NCI-H748 (cell line): ENCODE data around the gene INHBC.
A peak's percentile ranks its signal among the peaks of the same experiment; 100 is the strongest.
"Not testable (repeated sequence)": the region's sequence is repeated elsewhere in the genome, so short reads cannot be mapped to it uniquely, and the experiment has no call there.

Experiments
- DNase-seq: peaks from one replicate; lab custom pipeline; 2025; ENCODE audit not compliant: unreplicated experiment; lab: John Stamatoyannopoulos, UW

Gene INHBC

DNA sequence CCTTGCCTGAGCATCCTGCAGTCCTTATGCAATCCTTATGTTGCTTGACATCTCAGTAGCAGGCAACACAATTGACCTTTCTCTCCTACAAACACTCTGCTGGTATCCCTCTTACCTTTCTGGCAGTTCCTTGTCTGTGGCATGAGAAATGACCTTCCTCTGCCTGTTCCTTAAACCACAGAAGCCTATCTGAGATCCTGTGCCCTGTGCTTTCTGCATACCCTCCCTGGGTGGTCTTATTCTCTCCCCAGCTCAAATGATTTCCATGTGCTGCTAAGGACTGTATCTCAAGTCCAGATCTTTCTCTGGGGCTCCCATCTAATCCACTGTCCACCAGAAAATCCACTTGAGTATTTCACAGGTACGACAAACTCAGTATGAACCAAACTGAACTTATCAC lies 47.1 kb downstream of the INHBC start:
- no peak for DNase-seq

DNA sequence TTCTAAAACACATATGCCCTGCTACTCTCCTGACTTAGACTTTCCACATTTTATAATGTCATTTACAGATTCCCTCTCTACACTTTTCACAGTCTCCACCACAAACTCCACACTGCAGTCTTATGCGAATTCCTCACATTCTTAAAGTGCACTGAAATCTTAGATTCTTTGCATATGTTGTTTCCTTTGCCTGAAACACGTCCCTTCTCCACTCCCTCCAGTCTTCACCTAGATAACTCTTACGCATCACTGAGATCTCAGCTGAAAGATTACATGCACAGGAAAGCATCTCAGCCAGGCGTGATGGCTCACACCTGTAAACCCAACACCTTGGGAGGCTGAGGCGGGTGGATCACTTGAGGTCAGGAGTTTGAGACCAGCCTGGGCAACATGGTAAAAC lies 48.9 kb downstream of the INHBC start:
- DNase-seq, result no peak

DNA sequence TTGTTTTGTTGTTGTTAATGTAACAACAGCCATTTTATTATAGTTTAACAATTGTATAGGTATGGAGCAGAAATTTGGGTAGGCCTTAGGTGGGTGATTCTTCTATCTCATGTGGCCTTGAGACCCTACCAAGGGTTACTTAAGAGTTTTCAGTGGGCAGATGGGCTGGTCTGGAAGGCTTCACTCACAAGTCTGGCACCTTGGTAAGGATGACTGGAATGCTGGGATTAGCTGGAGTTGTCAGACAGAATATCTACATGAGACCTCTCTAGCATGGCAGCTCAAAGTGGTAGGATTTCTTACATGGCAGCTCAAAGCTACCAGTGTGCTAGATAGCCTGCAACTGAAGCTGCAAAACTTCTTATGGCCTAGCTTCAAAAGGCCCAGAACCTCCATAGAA lies 51.1 kb downstream of the INHBC start:
- no peak for DNase-seq

DNA sequence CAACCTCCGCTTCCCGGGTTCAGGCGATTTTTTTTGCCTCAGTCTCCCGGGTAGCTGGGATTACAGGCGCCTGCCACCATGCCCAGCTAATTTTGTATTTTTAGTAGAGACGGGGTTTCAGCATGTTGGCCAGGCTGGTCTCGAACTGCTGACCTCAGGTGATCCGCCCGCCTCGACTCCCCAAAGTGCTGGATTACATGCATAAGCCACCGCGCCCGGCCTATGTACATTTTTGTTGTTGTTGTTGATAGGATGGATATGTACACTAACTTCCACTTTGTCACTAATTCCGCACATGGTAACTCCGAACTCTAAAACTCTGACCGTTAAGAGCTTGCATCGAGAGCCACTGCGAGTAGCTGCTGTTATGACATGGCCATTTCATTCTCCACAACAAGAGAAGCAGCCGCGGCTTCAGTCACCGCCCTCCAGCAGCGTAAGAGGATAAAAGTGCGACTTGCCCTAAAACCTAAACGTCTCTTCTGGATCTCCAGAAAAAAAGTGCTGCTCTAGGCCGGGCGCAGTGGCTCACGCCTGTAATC lies 52.5 kb downstream of the INHBC start:
- no peak for DNase-seq

DNA sequence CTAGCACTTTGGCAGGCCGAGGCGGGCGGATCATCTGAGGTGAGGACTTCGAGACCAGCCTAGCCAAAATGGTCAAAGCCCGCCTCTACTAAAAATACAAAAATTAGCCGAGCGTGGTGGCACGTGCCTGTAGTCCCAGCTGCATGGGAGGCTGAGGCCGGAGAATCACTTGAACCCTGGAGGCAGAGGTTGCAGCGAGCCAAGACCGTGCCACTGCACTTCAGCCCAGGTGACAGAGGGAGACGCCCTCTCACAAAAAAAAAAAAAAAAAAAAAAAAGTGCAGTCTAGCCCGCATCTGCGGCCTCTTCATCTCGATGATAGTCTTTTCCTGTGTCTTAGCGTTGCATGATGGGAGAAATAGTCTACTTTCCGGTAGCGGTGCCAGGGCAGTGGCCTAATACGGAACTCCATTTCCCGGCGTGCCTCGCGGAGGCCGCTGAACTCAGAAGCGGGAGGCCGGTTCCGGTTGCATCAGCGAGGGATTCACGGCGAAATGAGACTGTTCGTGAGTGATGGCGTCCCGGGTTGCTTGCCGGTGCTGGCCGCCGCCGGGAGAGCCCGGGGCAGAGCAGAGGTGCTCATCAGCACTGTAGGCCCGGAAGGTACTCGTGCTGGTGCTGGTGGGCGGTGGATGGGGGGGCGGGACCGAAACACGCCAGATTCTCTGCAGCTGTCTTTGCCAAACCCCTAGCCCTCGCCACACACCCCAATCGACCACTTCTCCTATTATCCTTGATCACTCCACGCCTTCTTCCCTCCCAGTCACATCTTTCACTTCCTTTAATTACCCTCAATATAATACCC lies 53.2 kb downstream of the INHBC start, which contains the start of gene MARS1:
Gene MARS1 (plus strand): TSS at position 472 of the 805 bp plus-strand sequence. CDS start 23 bp downstream, at position 495.
- DNase-seq, result peak; percentile 98

DNA sequence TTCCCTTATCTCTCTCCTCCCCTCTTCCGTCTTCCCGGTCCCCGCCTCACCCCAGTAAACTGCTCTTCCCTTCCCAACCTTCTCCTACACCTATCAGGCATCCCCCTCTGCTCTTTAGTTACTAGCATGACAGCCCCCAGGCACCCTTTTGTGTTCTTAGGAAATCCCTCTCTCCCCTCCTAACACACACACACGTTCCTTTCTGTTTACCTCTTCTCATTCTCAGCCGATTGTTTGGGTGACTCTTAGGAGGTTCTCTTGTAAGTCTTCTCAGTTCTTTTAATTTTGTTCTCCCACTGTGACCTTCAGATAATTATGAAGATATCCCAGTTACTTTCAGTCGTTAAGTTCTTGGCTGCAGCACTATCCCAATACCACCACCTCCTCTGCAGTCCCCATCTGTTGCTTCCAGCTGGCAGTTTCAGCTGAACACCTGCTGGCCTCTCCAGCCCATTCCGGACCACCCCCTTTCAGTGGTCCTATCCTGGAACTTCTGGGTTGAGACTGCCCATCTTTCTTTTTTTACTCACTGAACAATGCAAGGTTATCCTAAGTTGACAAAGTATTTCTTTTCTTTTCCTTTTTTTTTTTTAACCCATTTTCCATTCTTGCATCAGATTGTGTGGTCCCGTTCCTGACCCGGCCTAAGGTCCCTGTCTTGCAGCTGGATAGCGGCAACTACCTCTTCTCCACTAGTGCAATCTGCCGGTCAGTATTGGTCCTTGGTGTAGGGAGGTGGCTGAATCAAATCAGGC lies 54.0 kb downstream of the INHBC start:
- no peak for DNase-seq

DNA sequence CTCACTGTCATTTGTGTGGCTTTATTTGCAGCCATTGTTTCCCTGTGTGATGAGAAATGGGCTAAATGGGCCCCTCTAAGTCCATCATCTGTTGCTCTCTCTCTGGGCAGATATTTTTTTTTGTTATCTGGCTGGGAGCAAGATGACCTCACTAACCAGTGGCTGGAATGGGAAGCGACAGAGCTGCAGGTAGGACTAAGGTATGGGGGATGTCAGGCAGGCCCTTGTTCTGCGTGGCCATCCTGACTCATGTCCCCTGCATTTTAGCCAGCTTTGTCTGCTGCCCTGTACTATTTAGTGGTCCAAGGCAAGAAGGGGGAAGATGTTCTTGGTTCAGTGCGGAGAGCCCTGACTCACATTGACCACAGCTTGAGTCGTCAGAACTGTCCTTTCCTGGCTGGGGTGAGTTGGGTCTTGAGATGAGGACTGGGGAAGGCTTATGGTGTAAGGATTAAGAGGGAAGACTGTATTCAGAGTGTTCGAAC lies 54.6 kb downstream of the INHBC start:
- DNase-seq, result no peak

DNA sequence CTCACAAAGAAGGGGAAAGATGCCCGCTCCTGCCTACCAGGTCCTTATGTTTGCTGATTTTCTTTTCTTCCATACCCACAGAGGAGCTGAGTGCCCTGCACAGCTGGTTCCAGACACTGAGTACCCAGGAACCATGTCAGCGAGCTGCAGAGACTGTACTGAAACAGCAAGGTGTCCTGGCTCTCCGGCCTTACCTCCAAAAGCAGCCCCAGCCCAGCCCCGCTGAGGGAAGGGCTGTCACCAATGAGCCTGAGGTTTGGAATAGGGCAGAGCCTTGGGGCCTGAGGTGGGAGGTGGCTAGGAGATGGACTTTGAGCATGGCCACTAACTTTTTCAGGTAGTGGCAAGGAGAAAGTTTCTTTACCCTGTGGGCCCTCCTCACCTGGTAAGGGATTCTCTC lies 55.5 kb downstream of the INHBC start:
- no peak for DNase-seq

DNA sequence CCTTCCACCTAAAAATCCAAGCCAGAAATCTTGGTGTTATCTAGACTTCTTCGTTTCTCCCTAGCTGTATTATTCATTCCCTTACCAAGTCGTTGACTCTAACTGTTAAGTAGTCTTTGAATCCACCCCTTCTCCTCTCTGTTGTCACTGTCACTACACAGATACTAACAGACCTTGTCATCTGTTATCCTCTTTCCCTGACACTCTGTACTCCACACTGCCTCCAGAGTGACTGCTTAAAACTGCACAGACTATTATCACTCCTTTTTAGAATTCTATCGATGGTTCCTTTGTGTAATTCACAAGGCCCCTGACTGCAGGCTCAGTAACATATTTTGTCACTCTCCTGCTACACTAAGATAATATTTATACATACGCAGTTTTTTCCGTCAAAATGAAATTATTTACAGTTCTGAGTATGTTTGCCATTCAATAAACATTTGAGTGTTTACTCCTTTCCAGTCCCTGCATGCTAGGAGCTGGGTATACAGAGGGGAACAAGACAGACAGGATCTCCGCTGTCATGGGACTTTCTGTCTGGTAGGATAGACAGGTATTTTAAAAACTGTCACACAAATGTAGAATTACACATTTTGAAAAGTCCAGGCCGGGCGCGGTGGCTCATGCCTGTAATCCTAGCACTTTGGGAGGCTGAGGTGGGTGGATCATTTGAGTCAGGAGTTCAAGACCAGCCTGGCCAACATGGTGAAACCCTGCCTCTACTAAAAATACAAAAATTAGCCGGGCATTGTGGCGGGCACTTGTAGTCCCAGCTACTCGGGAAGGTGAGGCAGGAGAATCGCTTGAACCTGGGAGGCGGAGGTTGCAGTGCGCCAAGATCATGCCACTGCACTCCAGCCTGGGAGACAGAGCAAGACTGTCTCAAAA lies 57.1 kb downstream of the INHBC start:
- DNase-seq, result no peak

DNA sequence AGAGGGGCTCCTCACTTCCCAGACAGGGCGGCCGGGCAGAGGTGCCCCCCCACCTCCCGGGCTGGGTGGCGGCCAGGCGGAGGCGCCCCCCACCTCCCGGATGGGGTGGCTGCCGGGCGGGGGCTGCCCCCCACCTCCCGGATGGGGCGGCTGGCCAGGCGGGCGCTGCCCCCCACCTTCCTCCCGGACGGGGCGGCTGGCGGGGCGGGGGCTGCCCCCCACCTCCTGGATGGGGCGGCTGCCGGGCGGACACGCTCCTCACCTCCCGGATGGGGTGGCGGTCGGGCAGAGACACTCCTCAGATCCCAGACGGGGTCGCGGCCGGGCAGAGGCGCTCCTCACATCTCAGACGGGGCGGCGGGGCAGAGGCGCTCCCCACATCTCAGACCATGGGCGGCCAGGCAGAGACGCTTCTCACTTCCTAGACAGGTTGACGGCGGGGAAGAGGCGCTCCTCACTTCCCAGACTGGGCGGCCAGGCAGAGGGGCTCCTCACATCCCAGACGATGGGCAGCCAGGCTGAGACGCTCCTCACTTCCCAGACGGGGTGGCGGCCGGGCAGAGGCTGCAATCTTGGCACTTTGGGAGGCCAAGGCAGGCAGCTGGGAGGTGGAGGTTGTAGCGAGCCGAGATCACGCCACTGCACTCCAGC lies 60.6 kb downstream of the INHBC start:
- DNase-seq, result not testable (repeated sequence)

DNA sequence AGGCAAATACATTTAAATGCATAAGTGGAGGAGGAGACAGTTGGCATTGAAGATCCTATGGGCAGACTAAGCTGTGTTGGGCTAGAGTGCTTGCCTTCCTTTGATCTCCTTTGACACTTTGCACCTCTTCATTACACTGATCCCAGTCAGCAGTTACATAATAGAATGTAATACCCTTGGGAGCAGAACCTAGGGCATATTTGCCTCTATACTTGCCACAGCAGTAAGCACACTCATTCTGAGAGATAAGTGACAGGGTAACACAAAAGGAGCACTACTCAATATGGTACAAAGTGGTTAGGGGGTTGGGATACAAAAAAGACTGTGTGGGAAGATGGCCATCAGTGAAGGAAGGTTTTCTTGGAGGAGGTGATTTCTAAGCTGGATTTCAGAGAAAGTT lies 62.2 kb downstream of the INHBC start:
- DNase-seq, result no peak

DNA sequence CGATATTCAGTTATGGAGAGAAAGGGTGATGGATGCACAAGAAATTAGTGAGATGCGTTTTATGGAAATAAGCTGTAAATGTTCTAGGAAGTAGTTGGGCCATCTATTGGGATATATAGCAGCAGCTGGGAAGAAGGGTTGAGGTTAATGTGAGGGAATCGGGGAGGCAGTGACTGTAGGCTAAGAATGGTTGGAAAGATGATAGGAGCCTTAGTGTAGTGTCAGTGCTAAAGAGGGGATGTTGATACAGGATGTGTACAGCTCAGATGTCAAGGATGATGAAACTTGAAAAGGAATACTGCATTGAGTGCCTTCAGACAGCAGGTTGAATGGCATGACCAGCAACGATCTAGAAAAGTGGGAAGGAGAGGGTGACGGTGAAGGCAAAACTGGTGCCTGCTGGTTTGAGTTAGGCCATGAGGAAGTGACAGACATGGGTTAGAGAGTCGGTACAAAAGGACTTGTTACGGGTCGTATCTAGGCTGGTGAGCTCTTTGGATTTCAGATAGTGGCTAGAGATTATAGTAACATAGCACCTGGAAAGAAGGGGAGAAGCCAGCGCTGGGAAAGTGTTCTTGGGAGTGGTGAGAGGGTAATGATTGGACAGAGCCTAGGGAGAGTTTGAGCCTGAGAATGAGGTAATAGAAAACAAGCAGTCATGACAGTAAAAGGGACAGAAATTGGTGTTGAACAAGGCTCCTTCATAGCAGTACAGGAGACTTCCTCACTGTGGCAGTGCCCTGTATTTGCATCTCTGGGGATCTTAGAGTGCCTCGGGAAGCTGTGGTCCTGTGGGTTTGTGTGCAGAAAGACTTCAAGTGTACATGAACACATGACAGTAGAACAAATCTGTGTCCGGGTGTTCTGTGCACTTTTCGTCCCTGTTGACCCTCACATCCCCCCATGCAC lies 62.9 kb downstream of the INHBC start:
- no peak for DNase-seq

DNA sequence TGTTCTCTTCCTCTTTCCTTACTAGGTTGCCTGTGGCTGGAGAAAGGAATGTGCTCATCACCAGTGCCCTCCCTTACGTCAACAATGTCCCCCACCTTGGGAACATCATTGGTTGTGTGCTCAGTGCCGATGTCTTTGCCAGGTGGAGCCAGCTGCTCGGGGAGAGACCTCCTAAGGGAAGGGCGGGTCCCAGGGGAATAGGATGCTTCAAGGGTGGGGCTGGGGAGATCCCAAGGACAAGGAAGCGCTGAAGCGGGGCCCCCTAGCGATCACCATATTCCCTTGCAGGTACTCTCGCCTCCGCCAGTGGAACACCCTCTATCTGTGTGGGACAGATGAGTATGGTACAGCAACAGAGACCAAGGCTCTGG lies 63.5 kb downstream of the INHBC start:
- DNase-seq, result no peak

DNA sequence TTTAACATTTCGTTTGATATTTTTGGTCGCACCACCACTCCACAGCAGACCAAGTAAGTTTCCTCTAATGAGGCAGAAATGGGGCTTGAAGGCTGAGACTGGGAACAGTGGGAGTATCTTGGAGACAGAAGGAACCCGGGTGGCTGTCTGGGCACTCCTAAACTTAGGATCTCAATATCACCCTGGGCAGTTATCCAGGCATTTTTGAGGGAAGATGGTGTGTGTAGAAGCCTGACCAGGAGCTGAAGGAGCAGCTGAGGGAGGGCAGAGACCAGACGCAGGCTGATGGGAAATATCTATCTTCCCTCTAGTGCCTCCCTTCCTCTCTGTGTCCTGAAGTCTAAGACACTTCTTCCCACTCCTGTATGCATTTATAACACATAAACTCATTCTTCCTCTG lies 64.0 kb downstream of the INHBC start:
- no peak for DNase-seq

DNA sequence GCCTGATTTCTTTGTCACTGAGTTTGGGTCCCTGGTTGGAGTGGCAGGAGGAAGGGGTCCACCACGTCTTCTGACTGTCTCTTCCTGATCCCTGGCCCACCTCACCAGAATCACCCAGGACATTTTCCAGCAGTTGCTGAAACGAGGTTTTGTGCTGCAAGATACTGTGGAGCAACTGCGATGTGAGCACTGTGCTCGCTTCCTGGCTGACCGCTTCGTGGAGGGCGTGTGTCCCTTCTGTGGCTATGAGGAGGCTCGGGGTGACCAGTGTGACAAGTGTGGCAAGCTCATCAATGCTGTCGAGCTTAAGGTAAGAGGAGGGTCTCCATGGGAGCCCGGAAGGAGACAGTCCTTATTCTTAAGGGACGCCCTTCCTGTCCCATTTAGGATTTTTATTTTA lies 65.6 kb downstream of the INHBC start:
- DNase-seq, result no peak
